Measurements from ENCODE around the gene TMEM109.
A peak's percentile ranks its signal among the peaks of the same experiment; 100 is the strongest.
"Not testable (repeated sequence)": the region's sequence is repeated elsewhere in the genome, so short reads cannot be mapped to it uniquely, and the experiment has no call there.

Gene TMEM109

DNA sequence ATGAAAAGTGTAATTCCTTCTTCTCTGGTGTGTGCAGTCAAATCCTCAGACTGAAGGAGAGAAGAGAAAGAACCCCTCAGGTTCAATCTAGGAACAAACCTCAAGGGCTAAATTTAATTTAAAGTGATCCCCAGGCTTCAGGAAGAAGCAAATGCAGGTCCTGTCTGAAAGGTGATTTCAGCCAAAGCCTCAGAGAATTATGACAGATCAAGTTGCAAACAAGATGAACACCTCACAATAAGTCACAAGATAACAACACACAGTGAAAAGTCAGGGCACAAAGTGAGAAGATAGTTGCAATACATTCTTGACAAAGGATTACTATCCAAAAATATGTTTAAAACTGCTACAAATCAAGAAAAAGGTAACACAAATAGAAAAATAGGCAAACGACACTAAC, 34.9 kb upstream of the TMEM109 start:
- no peak for DNase-seq

DNA sequence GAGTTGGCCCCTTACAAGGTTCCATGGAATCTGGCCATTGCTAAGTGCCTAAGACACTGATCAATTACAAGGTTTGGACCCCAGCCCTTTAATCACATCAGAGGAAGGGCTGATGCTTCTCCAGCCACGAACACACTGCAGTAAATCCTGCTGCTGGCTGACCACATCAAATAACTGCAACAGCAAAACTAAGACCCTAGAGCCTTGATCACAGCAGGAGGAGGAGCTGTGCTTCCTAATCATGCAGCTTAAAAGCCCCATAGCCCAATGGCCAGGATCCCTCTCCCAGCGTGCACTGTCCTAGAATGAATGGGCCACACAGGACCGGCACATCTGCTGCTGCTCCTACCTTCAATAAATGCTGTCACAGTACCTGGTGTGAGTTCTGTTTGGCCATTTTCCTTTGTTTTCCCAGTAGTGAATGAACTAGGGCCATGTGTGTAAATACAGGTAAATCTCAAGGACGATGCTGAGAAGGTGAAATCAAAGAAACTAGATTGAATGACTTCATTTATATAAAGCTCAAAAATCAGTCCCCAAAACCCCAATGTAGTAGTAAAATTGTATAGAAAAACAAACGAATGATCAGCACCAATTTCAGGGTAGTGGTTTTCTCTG, 33.9 kb upstream of the TMEM109 start:
- no peak for DNase-seq

DNA sequence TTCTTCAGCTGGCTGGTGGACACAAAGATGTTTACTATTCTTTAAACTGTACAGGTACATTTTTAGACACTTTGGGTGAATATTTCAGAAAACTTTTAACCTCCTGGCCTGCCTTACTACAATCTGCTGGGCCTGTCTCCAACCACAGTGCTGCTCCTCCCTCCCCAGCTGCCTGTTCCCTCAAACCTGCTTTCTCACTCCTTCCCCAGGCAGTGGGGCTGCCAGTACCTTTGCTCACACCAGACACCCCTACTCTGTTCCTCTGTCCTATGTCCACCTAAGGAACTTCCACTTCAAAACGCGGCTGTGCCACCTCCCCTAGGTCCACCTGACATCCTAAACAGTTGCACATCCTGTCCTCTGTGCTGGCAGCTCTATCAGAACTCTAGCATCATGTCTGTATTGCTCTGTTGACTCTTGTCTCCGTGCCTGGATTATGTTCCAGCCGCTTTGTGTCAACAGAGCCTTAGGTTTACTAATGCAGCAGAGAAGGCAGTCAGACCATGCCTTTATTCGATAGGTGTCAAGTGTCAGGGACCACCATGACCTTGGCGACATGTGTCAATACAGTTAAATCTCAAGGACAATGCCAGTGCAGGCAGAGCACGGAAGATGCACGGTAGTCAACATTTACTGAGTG, 33.2 kb upstream of the TMEM109 start:
- DNase-seq = no peak

DNA sequence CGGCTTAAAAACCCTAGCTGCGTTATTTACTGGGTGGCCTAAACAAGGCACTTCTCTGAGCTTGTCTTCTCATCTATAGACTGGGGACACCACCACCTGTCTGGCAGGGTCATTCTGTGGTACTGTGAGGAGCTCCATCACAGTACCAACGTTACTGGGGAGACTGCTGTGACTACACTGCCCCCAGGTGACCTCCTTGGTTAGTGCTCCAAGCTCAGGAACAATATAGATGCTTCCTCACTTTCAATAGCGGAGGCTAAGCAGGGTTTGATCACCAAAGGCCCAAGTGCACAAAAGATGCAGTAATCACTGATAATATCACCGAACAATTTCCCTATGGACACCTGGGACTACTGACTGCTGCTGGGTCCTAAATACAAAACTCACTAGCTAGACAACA, 26.4 kb upstream of the TMEM109 start:
- no peak for DNase-seq

DNA sequence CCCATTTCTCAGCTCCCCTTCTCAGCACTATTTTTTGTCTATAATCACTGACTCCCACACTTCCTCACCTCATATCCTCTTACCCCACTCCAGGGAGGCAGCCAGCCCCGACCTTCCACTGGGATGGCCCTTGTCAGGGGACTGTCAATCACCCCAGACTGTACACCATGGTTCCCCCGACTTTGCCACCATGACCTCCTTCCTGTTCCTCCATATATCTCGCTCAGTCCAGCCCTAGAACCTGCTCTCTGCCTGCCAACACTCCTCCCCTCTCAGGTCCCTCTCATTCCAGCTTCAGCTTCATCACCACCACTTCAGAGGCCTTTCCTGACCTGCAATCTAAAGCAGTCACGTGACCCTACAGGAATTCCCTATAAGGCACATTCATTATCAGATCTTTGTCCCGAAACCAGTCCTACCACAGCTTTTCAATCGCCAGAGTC, 24.1 kb upstream of the TMEM109 start:
- no peak for DNase-seq

DNA sequence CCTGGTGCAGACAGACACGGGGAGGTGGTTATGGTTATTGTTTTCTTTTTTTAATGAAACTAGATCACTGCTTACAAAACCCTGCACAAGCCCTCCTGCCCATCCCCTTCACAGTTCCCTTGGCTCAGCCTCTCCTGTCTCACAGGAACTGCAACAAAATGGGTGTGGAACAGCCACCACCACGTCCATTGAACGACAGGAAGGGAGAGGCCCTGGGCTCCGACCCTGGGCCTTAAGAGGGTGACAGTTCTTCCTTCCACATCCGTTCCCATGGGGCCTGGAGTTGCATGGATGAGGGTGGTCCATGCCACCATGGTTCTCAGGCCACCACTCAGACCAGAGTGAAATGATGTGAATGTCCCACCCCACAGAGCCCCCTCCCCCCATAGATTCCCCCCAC, 23.3 kb upstream of the TMEM109 start:
- DNase-seq = no peak

DNA sequence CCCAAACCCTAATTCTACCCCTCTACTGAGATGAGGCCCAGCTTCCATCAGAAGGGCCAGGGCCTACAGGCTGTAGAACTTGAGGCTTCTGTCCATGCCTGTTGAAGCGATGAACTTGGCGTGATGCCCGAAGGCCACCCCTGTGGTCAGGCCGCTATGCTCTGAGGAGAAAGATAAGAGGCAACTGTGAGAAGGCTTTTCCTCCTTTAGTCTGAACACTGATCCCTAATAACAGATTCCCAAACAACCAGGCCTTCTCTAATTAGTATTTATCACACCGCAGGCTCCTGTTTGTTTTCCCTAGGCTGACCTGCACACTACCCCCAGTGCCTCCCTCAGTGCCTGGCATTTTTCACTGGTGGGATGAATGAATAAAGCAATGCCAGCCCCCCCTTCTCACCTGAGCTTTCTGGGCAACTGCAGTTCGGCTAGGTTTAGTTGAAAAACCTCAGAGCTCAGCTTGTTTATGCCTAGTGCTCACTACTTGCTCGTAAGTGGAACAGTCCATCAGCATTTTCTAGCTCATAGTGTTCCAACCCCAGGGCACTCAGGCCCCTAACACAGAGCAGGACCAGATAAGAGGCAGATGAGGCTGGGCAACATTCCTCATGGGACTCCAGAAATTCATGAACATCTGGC, 22.7 kb upstream of the TMEM109 start:
- no peak for DNase-seq

DNA sequence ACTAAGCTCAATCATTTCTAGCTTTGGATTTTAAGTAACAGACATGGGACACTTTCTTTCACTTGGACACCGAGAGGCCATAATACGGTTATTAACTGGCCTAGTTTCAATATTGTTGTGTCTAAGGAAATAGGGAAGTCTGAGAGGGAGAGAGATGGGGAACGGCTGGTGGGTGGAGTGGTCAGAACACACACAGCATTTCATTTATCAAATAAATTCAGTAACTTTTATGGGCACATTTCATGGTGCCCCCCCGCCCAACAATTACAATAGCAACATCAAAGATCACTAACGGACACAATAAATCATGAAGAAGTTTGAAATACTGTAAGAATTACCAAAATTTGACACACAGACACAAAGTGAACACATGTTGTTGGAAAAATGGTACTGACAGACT, 18.3 kb upstream of the TMEM109 start:
- DNase-seq = no peak

DNA sequence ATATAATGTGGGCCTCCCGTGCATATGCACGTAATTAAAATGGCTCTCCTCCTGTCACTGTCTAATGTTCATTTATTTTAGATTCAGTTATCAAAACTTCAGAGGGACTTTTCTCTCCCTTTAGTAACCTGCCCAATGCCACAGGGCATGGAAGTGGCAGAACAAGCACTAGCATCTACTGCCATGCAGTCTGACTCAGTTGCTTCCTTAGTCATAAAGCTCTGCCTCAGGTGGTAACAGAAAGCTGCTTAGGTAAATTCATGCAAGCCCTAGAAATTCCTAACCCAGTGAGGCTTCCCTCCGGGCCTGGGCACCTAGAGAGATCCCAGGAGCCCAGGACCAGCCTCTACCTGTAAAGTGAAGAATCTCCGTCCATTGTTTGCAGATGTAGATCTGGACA, 16.5 kb upstream of the TMEM109 start:
- DNase-seq = no peak

DNA sequence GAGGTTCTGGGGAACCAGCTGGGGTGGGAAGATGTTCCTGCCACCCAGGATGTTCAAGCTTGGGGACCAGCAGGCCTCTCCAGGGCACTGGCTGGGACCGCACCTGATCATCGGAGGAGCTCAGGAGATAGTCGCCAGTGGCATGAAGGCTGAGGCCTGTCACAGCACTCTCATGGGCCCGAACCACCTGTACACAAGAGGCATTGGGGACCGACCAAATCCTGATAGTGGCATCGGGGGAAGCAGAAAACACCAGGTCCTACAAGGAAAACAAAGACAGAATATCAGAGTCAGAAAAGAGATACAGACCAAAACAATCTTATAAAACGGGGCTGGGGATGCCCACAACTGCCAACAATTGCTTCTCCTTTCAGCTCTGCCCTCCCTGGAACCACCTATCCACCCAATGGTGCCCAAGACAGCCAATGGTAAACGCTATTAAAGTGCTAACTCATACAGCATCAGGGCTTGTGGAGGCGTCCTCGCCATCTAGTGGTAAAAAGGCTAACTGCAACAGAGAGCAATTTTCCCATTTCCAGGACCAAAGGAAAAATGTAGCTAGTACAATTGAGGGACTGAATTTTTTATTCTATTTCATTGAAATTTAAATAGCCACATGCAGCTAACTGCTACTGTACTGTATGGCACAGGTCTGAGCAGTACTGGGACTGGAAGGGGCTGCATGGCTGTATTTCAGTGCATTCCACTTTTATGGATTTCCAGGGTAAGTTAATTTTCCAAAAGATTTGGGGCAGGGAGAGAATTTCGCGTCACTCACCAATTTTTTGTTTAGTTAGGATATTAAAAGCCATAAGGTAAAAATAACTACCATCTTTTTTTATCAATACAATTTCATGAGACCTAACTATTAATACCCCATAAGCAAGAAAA, 14.7 kb upstream of the TMEM109 start:
- no peak for DNase-seq

DNA sequence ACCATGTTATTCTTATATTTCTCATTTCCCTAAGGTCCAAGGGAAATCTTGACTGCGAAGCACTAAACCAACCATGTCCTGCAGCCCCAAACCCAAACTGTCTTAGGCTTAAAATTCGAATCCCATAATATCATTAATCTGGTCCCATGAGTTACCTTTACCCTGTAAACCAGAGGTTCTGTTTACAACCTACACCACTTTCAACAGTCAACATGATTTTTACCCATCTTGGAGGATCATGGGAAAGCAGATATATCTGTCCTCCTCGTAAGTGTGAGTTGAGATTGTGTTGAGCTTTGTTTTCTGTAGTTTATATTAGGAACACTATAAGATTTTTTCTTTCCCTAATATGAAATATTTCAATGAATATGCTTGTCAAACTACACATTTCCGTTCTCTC, 14.0 kb upstream of the TMEM109 start:
- no peak for DNase-seq

DNA sequence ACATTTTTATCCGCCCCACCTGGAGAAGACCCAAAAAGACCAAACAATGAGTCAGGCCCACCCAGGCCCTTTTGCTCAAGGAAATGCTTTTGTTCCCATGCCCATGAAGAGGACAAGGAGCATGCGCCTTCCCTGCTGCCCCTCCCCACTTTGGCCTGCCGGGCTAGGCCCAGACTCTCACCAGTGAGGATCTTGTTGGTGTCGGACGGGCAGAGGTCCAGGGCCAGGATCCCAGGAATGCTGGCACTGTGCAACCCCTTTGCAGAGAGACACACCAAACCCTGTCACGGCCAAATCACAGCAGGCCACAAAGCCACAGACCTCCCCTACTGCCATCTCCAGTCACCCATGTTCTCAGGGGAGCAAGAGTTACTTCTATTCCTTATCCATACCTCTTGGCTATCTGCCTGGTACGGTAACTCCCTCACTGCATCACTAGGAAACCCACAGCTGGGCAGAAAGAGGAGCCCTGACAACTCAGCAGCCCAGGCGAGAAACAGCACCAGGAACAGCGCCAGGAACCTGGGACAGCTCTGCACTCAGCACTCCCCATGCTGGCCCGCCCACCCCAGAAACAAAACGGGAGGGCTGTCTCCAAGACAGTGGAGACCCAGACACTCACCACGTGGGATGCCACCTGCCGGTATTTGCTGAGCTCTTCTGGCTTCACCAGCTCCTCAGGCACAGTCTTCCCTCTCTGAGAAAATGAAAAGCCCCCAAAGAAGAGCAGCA, 13.1 kb upstream of the TMEM109 start:
- DNase-seq = no peak

DNA sequence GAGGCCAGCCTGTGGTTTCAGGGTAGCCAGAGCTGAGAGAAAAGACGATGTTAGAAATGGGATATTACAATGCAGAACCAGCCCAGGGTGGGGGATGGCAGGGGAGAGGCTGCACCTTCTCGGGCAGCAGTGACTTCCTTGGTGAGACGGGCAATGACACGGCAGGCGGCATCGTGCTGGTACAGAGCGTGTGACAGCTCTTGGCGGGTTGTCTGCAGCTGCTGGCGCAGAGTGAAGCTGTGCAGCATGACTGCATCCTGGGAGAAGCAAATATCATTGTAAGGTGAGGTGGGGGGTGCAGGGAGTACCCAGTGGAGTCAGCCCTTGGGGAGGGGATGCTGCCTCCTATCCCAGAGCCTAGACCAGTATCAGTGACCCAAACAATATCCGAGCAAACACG, 11.3 kb upstream of the TMEM109 start:
- DNase-seq = no peak

DNA sequence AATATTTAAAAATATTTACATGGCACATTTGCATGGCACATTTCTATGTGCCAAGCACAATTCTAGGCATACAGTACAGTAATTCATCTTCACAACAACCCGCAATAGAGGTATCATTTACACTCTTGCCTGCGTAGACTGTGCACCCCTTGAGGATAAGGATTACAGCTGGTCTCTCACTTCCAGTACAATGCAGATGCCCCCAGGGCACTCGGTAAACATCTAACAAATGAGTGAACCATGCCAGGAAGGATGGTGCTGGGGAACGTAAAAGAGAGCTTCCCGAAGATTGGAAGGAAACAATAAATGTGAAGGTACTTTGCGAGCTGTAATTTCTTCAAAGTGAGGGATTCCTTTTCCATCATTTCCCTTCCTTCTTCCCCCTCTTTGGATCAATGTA, 8.9 kb upstream of the TMEM109 start:
- DNase-seq = no peak

DNA sequence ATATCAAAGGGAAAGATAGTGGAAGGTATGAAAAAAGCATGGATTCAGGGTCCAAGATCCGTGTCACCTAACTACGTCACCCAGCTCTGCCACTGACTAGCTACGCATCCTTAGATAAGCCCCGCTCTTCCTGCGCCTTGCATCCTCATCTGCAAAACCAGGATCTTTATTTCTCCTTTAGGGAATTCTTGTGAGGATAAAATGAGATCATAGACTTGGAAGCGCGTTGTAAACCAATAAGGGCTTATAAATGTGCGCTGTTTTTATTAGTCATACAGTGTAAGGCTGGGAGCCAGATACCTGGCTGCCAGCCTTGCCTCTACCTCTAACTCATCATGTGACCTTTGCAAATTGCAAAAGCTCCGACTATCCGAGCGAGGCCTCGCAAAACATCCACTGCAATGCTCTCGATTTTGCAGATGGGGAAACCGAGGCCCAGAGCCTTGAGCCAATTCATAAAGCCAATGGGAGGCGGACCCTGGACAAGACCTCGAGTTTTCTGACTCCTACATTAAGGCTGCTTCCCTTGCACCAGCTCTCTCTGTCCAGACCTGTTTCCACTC, 8.3 kb upstream of the TMEM109 start:
- no peak for DNase-seq

DNA sequence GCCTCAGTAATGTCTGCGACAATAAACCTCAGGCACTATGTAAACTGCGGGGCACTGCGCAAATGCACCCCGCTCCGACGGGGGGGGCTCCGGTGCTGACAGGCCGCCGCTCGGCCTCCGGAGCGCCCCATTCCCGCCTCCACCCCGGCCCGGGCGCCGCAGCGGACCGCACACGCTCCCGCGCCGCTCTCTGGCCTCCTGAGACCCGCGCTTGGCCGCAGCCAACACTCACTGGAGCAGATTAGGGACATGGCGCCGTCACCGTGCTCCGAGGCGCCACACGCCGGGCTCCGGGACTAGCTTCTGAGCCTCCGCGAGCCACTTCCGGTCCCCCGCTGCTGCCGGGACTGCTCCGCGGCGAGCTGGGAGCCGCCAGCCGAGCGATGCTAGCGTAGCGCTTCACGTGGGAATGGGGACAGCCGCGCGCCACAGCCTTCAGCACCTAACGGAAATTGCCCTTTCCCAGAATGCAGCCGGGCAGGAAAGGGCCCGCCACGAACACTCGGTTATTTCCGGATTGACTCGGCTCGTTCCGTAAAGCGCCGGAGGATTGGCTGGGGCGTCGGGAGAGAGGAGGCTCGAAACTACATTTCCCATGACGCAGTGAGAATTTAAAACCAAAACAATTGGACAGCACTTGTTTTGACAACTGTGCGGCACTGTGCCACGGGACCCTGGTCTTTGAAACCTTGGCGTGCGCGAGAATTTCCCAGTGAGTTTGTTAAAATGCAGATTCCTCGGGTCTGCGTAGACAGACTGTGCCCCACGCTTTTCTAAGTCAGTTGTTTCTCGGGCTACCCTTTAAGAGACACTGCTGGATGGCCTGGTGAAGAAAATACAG, 7.6 kb upstream of the TMEM109 start, which contains the start of gene PRPF19:
Gene PRPF19, minus strand, starts transcription at position 454 of the 841 bp plus-strand sequence. Its CDS starts 203 bp downstream, at position 251.
- DNase-seq = peak; percentile 98

DNA sequence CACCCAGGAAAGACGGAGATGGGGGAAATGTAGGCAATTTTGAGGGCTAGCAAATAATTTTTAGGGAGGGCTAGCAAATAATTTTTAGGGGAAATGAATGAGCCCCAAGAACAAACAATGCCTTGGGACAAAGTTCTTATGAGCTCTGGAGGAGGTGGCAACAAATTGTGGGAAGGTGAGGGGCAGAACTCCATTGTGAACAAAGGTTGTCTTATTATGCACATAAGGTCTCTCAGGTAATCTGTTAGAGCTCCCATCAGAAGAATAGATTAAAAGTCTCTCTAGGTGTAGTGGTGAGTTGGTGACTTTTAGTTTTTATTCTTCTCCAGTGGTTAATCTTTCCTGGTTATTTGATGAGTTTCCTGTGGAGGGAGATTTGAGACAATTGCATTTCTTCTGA, 5.2 kb upstream of the TMEM109 start:
- DNase-seq = no peak

DNA sequence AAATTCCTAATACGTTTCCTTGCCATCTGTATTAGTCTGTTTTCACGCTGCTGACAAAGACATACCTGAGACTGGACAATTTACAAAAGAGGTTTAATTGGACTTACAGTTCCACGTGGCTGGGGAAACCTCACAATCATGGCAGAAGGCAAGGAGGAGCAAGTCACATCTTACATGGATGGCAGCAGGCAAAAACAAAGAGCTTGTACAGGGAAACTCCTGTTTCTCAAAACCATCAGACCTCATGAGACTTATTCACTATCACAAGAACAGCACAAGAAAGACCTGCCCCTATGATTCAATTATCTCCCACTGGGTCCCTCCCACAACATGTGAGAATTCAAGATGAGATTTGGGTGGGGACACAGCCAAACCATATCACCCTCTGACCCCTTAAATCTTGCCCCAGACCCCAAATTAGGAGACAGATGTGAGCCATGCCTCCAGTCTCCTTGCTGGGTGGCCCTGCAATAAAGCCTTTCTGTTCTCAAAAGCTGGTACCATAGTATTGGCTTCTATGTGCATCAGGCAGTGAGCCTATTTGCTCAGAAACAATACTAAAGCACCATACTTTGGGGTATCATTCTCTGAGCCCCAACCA, 4.2 kb upstream of the TMEM109 start:
- not testable (repeated sequence) for DNase-seq

DNA sequence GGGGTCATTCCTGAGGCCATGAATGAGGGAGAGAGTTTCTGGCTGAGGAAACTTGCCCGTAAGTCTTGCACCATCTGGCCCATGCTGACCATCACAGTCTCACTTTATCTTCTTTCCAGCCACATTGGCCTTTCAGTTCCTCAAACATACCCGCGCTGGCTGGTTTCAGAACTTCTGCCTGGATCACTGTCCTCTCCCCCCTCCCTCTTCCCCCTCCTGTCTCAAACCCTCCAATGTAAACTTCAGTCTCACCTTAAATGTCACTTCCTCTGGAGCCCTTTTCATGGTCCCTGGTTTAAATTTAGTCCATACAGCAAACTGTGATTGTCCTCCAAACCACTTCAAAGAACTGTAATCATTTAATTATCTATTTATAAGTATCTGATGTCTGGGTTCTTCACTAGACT, 3.7 kb upstream of the TMEM109 start:
- DNase-seq = no peak

DNA sequence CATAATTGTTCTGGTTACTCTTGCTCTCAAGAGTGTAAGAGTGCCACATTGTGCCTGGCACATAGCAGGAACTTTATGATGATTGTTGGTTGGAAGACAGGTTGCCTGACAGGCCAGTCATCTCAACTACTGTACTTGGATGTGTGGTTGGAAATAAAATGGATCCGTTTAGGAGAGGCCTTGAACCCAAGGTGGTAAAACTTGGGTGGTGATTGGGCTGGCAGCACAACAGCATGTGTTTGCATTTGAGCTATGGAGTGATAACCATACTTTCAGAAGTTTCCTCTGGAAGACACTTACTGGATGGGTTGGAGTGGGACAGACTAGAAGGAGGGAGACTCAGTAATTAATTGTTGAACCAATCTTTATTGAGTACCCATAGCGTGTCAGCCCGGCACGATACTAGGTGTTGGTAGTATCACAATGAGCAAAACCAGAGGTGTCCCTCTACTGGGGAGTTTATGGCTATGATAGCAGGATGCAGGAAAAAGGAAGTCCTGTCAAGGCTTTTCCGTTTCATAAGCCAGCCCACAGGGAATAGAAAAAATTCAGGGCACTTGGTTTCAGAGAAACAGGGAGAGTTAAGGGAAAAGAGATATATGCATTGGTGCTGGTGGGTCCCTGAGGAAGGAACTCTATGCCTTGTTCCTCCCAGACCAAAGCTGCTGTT, 3.1 kb upstream of the TMEM109 start:
- DNase-seq = no peak
